Measurements from ENCODE around the gene SUMO3. TPM values are rescaled to one million over a fixed set of nuclear protein-coding genes. Genes with fewer than 3 reads are reported as not detected.

Gene SUMO3
- total RNA-seq, 1 experiment from 2014 or later = 82.9 TPM

- no peaks in the 10 kb centered on the region for H3K79me1 ChIP-seq (ENCODE audit: insufficient read depth, low read depth, low read length, poor library complexity, severe bottlenecking)
- no peak overlapping the region for H3K56ac ChIP-seq (ENCODE audit: insufficient read length, low read depth, low read length)
- H2BK20ac ChIP-seq (ENCODE audit: low read depth, low read length, poor library complexity, severe bottlenecking) = no peak overlapping the region
- H3K14ac ChIP-seq (ENCODE audit: insufficient read depth, low read length) = no peak overlapping the region
- H3K4me1 Mint-ChIP-seq = peaks cover 7 to 10% of the 10 kb centered on the region in 2 experiments
- no peak overlapping the region for H2BK5ac ChIP-seq (ENCODE audit: insufficient read length, low read length)
- DNase-seq = no peak
- H3K18ac ChIP-seq (ENCODE audit: insufficient read length, low read depth, low read length) = no peak overlapping the region
- no peak overlapping the region for H3K9ac ChIP-seq (ENCODE audit: extremely low read depth, insufficient read length, low read length)
- no peak overlapping the region for H2BK12ac ChIP-seq (ENCODE audit: insufficient read length, low read depth, low read length)
- no peaks in the 10 kb centered on the region for H3K9me3 Mint-ChIP-seq
- no peaks in the 10 kb centered on the region for H3K27me3 ChIP-seq (ENCODE audit: insufficient read depth, low read length)
- no peak overlapping the region for H3T11ph ChIP-seq (ENCODE audit: low read length)
- no peak overlapping the region for H3K4ac ChIP-seq (ENCODE audit: low read depth, low read length)
- no peaks in the 10 kb centered on the region for H3K27me3 Mint-ChIP-seq (ENCODE audit: low read depth)
- peaks cover 30 to 63% (median 54%) of the 10 kb centered on the region in 3 experiments; a peak in 6 of 7 replicates for H3K36me3 Mint-ChIP-seq (ENCODE audit: insufficient read depth in 1 of 3, low read depth in 3 of 3)
- H4K20me1 ChIP-seq (ENCODE audit: control insufficient read depth, insufficient read depth, insufficient read length) = no peaks in the 10 kb centered on the region
- no peak overlapping the region for H4K91ac ChIP-seq (ENCODE audit: insufficient read length, low read depth, low read length)
- no peaks in the 10 kb centered on the region for H3K9me3 ChIP-seq (ENCODE audit: control insufficient read depth, low read depth, low read length)
- WGBS (ENCODE audit: extremely low coverage, insufficient read length, low lambda C conversion rate) = no CpG with 5 or more reads among the region's 20 CpGs
- H3K23ac ChIP-seq (ENCODE audit: insufficient read length, low read depth, low read length) = no peak overlapping the region
- H4K5ac ChIP-seq (ENCODE audit: insufficient read length, low read depth, low read length) = no peak overlapping the region
- H2AFZ ChIP-seq (ENCODE audit: low read length) = no peak overlapping the region
- no peak overlapping the region for H3K27ac ChIP-seq (ENCODE audit: insufficient read length, low read depth, low read length)
- TF ChIP-seq CTCF (conservative IDR thresholded peaks at IDR 0.05) = no peak
- no peak overlapping the region for H3K27ac Mint-ChIP-seq
- H2BK15ac ChIP-seq (ENCODE audit: low read depth, low read length) = no peak overlapping the region
- no peak overlapping the region for H3K4me2 ChIP-seq (ENCODE audit: insufficient read depth, insufficient read length, low read length)
- H2BK120ac ChIP-seq (ENCODE audit: low read depth, low read length, poor library complexity, severe bottlenecking) = no peak overlapping the region
- H2AK5ac ChIP-seq (ENCODE audit: insufficient read length, low read length) = no peak overlapping the region
- H3K23me2 ChIP-seq (ENCODE audit: insufficient read length, low read depth, low read length, poor library complexity, severe bottlenecking) = no peaks in the 10 kb centered on the region
- H3K4me3 Mint-ChIP-seq = no peak overlapping the region
- H4K8ac ChIP-seq (replicated peaks; ENCODE audit: insufficient read length, low read depth, low read length) = no peak overlapping the region
- H3K4me1 ChIP-seq (ENCODE audit: insufficient read depth, low read length) = 0 out of 2 replicates have a peak, but pooled peaks cover 1% of the 10 kb centered on the region
- H3K79me2 ChIP-seq (ENCODE audit: insufficient read depth, low read length) = no peaks in the 10 kb centered on the region
Observed at GRCh38 chr21:44850208-44850800, 32.4 kb upstream of the SUMO3 start.
